Liver (tissue), 9 donors: Measurements from ENCODE around the gene GABRA4. TPM values are rescaled to one million over a fixed set of nuclear protein-coding genes. Genes with fewer than 3 reads are reported as not detected.

Experiments
- DNase-seq: peaks from one replicate; pipeline ENCODE4 v3.0.0-alpha.2; 2017; ENCODE audit warnings: low spot score
- H3K27ac ChIP-seq, 2 donors: one replicate each; pipeline ENCODE4 v1.7.0; 2013; ENCODE audit warnings: inconsistent platforms in 2 of 2, low read length in 2 of 2, control low read depth in 1 of 2, low read depth in 1 of 2, mild to moderate bottlenecking in 1 of 2
- H3K27me3 ChIP-seq, 4 donors: one replicate each; pipeline versions ENCODE4 v1.6.1 to v1.7.0; 2013; ENCODE audit warnings: low read length in 3 of 4, inconsistent platforms in 1 of 4, mild to moderate bottlenecking in 1 of 4, moderate library complexity in 1 of 4; ENCODE audit not compliant: control insufficient read depth in 4 of 4, insufficient read depth in 4 of 4
- H3K36me3 ChIP-seq, 4 donors: one replicate each; pipeline versions ENCODE4 v1.6.1 to v1.7.0; 2013; ENCODE audit warnings: low read length in 3 of 4, mild to moderate bottlenecking in 3 of 4, low read depth in 1 of 4, moderate library complexity in 1 of 4; ENCODE audit not compliant: control insufficient read depth in 4 of 4, insufficient read depth in 3 of 4
- H3K4me1 ChIP-seq, 4 donors: one replicate each; pipeline versions ENCODE4 v1.6.1 to v1.7.0; 2013; ENCODE audit warnings: low read length in 3 of 4, mild to moderate bottlenecking in 3 of 4, moderate library complexity in 1 of 4; ENCODE audit not compliant: control insufficient read depth in 4 of 4, insufficient read depth in 4 of 4
- H3K4me3 ChIP-seq, 3 donors: one replicate each; pipeline versions ENCODE4 v1.6.1 to v1.7.0; 2013; ENCODE audit warnings: low read length in 3 of 3, control low read depth in 1 of 3, low read depth in 1 of 3, mild to moderate bottlenecking in 1 of 3
- H3K9ac ChIP-seq, 2 donors: one replicate each; pipeline ENCODE4 v1.7.0; 2013; ENCODE audit warnings: low read length in 2 of 2, mild to moderate bottlenecking in 2 of 2, moderate library complexity in 2 of 2, control low read depth in 1 of 2, low read depth in 1 of 2
- H3K9me3 ChIP-seq, 4 donors: one replicate each; pipeline versions ENCODE4 v1.6.1 to v1.7.0; 2013; ENCODE audit warnings: low read length in 3 of 4; ENCODE audit not compliant: control insufficient read depth in 4 of 4
- ATF3 ChIP-seq: IDR thresholded peaks from 2 replicates; pipeline ENCODE4 v1.6.1; 2016; ENCODE audit warnings: antibody characterized with exemption
- CTCF ChIP-seq: fragments of 150-350 bp; IDR thresholded peaks from 2 replicates; pipeline ENCODE4 v1.5.1; 2017; ENCODE audit warnings: improper control_type of control experiment, low read depth, low read length; ENCODE audit not compliant: missing input control
- EGR1 ChIP-seq, 2 donors: IDR thresholded peaks; 2 replicates each; pipeline ENCODE4 v1.6.1; 2016 to 2018; ENCODE audit warnings: antibody characterized with exemption in 2 of 2, low read depth in 2 of 2
- FOXA2 ChIP-seq: IDR thresholded peaks from 2 replicates; pipeline ENCODE4 v1.6.1; 2016; ENCODE audit warnings: antibody characterized with exemption
- GABPA ChIP-seq, 2 donors: IDR thresholded peaks in 1 of 2; conservative IDR thresholded peaks in 1 of 2; 2 replicates each; pipeline ENCODE4 v1.6.1; 2016; ENCODE audit warnings: antibody characterized with exemption in 2 of 2, mild to moderate bottlenecking in 1 of 2, moderate library complexity in 1 of 2
- HNF4A ChIP-seq, 2 donors: conservative IDR thresholded peaks; 2 replicates each; pipeline ENCODE4 v1.6.1; 2016; ENCODE audit warnings: antibody characterized with exemption in 2 of 2, mild to moderate bottlenecking in 2 of 2
- HNF4G ChIP-seq: IDR thresholded peaks from 2 replicates; pipeline ENCODE4 v1.6.1; 2016; ENCODE audit warnings: antibody characterized with exemption
- MAX ChIP-seq: IDR thresholded peaks from 2 replicates; pipeline ENCODE4 v1.6.1; 2016; ENCODE audit warnings: antibody characterized with exemption
- NR2F2 ChIP-seq: IDR thresholded peaks from 2 replicates; pipeline ENCODE4 v1.6.1; 2016; ENCODE audit warnings: antibody characterized with exemption
- REST ChIP-seq: IDR thresholded peaks from 2 replicates; pipeline ENCODE4 v1.6.1; 2016; ENCODE audit warnings: antibody characterized with exemption, mild to moderate bottlenecking
- RXRA ChIP-seq, 2 donors: IDR thresholded peaks; 2 replicates each; pipeline ENCODE4 v1.6.1; 2017 to 2018; ENCODE audit warnings: antibody characterized with exemption in 2 of 2, mild to moderate bottlenecking in 1 of 2
- SP1 ChIP-seq: IDR thresholded peaks from 2 replicates; pipeline ENCODE4 v1.6.1; 2018; ENCODE audit warnings: antibody characterized with exemption, mild to moderate bottlenecking
- TAF1 ChIP-seq: conservative IDR thresholded peaks from 2 replicates; pipeline ENCODE4 v1.6.1; 2016; ENCODE audit warnings: antibody characterized with exemption, mild to moderate bottlenecking
- YY1 ChIP-seq: IDR thresholded peaks from 2 replicates; pipeline ENCODE4 v1.6.1; 2016; ENCODE audit warnings: antibody characterized with exemption, mild to moderate bottlenecking
- ZBTB33 ChIP-seq: IDR thresholded peaks from 2 replicates; pipeline ENCODE4 v1.6.1; 2016; ENCODE audit warnings: antibody characterized with exemption
- WGBS: extraction: QIAGEN DNeasy Blood & Tissue Kit; methylation state at CpG from one replicate; pipeline ENCODE4 v1.1.7; 2013; 5-methylcytosine and 5-hydroxymethylcytosine counted together
- polyA plus RNA-seq, 2 donors: library from polyadenylated mRNA; stranded (reverse) in 1 of 2; unstranded in 1 of 2; fragments of 200-250 nt in 1 of 2; fragments of >200 nt in 1 of 2; fragmentation: Nextera tagmentation in 1 of 2; extraction: Ambion mirVana in 1 of 2; gene quantifications; one replicate each; pipeline versions ENCODE4 v1.2.1 to v1.2.3, GENCODE V29; 2013 to 2015
- total RNA-seq, 2 donors: library from RNA; depleted of rRNA; stranded (reverse); fragments of >200 nt; gene quantifications; one replicate each; pipeline ENCODE4 v1.2.3, GENCODE V29; 2014
- donor health status: healthy.
- donor health status: healthy.
- donor health status: healthy.
- donor health status: healthy.
- donor health status: healthy.

GABRA4 gene
- total and polyA plus RNA-seq, 4 donors, result under 0.01 TPM; not detected in 3

- no peak overlapping the region for H3K27ac ChIP-seq
- H3K27me3 ChIP-seq, result no peaks in the 10 kb centered on the region
- DNase-seq, result no peak
- TF ChIP-seq EGR1 (IDR thresholded peaks at IDR 0.05; ENCODE audit: low read depth in 2 of 2) (no peak), ZBTB33 (no peak), NR2F2 (no peak), MAX (no peak), HNF4A (conservative IDR thresholded peaks at IDR 0.05) (no peak), TAF1 (no peak), ATF3 (no peak), SP1 (no peak), CTCF (no peak), RXRA (IDR thresholded peaks at IDR 0.05) (no peak)
- H3K9me3 ChIP-seq, result no peaks in the 10 kb centered on the region
- H3K9ac ChIP-seq, result no peak overlapping the region
- no peaks in the 10 kb centered on the region for H3K4me1 ChIP-seq
- H3K4me3 ChIP-seq, result no peak overlapping the region
- 70% methylated on average over 4 of the region's 4 CpGs for WGBS
- H3K36me3 ChIP-seq, result no peaks in the 10 kb centered on the region
Measured at GRCh38 chr4:46956451-46956850, 36.9 kb downstream of the GABRA4 start.

- Histone ChIP-seq H3K27me3 (no peaks in the 10 kb centered on the region), H3K36me3 (no peaks in the 10 kb centered on the region), H3K9me3 (no peaks in the 10 kb centered on the region), H3K4me1 (no peaks in the 10 kb centered on the region), H3K4me3 (no peak overlapping the region), H3K27ac (no peak overlapping the region), H3K9ac (no peak overlapping the region)
- TF ChIP-seq REST, result no peak
- TF ChIP-seq CTCF, result no peak
- TF ChIP-seq HNF4G, result no peak
- TF ChIP-seq HNF4A (conservative IDR thresholded peaks at IDR 0.05), result no peak
- no peak for TF ChIP-seq YY1
- TF ChIP-seq TAF1, result no peak
- no peak for TF ChIP-seq NR2F2
- no peak for TF ChIP-seq ZBTB33
- TF ChIP-seq ATF3, result no peak
- no peak for TF ChIP-seq FOXA2
- no peak for TF ChIP-seq GABPA (IDR thresholded peaks at IDR 0.05 in 1 of 2, conservative IDR thresholded peaks at IDR 0.05 in 1 of 2)
- no peak for TF ChIP-seq EGR1 (IDR thresholded peaks at IDR 0.05; ENCODE audit: low read depth in 2 of 2)
- TF ChIP-seq RXRA (IDR thresholded peaks at IDR 0.05), result no peak
- no peak for DNase-seq
Measured at GRCh38 chr4:46955601-46956000, 37.8 kb downstream of the GABRA4 start.
